NCI-H446 (cell line): Measurements from ENCODE around the gene OTUB1.

Experiments used
- DNase-seq, 2 experiments: peaks; one replicate each; lab custom pipeline; 2025; lab: John Stamatoyannopoulos, UW

Gene OTUB1

DNA sequence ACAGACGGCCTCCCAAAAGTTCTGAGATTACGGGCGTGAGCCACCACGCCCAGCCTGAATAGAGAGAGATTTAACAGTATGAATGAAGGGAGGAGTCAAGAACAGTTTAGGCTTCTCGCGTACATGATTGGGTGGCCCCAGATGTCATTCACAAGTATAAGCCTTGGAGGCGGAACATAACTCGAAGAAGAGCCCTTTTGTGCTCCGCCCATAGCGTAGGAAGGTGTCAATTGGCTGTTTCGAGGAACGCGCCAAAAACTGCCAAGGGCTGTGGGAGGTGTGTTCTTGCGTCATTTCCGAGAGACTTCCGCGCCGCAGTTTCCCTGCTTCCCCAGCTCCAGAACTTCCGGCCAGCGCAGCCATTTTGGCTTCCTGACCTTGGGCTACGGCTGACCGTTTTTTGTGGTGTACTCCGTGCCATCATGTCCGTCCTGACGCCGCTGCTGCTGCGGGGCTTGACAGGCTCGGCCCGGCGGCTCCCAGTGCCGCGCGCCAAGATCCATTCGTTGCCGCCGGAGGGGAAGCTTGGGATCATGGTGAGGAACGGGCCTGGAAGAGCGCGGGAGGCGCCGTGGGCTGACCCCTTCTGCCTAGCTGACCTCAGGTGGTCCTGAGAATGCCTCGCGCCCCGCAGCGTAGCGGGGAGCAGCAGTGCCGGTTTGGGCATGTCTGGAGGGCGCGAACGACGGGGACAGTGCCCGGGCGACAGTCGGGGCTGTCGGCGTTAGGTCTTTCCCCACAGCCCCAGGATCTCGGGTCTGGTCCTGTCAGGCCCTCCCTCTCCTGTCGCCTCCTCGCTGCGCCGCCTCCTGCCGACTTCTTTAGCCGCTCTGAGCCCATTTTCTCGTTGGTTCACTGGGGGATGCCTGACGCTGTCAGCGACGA is 11.7 kb upstream of the OTUB1 start, which contains the start of gene COX8A:
Gene COX8A (plus strand): TSS at position 362 of the 885 bp plus-strand sequence. CDS start 61 bp downstream, at position 423.
- peak; percentile 100 for DNase-seq

DNA sequence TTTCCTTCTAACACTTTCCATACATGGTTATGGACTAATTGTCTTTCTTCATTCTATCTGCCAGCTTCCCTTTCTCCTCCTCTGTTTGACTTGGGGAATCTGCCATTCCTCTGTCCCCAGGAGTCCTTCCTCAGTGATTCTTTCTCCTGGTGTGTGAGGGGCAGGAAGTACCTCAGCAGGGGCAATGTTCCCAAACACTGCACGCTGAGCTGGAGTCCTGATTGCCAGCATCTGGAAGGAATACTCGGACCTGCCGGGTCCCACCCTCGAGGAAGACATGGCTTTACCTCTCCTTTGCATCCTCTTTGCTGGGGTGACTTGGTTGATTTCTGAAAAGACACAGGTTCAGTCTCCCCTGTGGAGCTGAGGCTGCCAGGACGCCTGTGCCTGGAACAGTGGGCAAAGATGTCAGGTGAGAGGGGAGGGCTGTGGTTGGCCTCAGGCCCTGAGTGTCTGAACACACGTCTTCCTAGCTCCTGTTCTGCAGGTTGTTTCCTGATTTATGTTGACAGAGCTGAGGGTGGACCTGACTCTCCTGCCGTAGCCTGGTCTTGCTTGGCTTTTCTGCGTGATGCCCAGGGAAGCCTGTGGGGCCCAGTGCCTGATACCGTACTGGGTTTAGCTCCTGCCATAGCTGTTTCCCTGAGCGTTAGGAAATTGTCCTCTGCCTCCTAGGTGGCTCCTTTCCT is 7.5 kb upstream of the OTUB1 start:
- no peak for DNase-seq

DNA sequence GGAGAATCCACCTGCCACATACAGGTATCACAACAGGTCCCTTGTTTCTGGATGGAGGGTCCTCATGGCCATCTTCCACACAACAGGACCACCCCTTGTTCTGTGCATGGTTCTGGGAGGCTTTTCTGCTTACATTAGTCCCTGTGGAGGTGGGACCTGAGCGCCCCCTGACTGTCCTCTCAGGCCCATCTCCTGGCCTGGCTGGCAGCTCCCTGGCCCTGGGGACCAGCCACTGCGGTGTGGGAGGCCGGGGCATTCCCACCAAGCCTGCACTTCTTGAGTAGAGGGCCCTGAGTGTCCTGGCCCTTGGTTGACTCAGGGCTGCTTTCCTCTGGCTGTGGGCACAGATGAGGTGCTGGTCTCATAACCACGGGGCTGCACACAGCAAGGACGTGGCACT is 6.8 kb upstream of the OTUB1 start:
- DNase-seq, result no peak

DNA sequence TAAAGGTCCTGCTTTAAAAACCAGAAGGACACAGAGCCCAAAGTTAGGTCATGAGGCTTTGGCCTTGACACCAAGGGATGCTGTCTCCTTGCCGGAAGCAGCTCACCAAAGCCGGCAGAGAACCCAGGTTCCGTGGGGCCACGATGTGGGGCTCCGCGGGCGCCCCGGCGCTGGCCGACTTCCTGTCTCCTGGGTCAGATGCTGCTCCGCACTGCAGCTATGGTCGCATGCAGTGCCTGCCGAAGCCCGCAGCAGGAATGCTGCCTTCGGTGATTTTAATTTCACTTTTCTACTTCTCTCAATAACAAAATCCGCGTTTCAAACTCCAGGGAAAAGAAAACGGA is 454 bp upstream of the OTUB1 start:
- no peak for DNase-seq

DNA sequence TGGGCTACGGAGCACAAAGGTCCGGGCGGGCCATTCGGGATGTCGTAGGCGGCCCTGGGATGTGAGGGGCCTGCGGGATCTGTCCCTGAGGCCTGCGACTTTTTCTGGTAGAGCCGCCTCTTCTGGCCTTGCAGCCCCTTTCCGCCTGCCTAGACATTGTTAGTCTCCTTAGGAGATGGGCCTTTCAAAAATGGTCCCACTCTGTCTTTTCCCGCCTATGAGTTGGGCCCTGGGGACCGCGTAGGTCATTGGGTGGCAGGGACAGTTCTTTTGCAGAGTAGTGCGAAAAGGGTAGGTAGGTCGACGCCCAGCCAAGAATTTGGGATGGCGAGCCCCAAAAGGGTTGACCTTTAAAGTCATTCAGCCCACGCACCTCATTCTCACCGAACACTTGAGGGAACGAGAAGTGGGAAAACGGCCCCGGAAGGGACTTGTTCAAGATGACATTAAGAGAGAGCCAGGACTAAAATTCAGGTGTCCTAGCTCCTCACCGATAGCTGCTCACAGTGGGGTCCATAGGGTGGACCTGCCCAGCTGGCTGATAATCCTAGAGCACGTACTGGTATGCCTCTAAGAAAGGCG is 785 bp downstream of the OTUB1 start:
- no peak for DNase-seq

DNA sequence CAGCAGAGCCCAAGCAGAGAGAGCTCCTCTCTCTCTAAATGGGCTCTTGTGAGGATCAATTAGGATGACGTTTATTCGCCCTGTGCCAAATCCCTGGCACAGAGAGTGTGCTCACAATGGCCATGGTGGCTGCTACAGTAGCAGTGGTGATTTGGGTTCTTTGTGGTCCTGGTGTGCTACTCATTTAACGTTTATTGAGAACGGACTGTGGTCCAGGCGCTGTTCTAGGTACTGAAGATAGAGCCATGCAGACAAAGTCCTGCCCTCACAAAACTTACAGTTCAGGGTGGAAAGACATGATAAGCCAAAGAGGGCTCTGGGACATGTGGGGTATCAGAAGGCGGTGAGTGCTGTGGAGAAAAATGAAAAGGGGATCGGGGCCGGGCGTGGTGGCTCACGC is 5.3 kb downstream of the OTUB1 start:
- DNase-seq, result no peak

DNA sequence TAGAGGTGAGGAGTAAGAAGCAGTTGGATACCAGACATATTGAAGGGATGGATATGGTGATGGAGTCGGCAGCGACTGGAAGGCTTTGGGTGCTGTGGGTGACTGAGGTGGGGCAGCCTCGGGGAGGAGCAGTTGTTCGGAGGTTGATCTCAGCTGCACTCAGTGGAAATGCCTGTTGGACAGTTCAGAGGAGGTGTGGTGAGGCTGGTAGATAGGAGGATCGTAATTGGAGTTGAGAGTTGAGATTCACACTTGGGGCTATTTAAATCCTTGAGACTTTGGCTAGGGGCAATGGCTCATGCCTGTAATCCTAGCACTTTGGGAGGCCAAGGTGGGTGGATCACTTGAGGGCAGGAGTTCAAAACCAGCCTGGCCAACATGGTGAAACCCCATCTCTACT is 6.9 kb downstream of the OTUB1 start:
- no peak for DNase-seq

DNA sequence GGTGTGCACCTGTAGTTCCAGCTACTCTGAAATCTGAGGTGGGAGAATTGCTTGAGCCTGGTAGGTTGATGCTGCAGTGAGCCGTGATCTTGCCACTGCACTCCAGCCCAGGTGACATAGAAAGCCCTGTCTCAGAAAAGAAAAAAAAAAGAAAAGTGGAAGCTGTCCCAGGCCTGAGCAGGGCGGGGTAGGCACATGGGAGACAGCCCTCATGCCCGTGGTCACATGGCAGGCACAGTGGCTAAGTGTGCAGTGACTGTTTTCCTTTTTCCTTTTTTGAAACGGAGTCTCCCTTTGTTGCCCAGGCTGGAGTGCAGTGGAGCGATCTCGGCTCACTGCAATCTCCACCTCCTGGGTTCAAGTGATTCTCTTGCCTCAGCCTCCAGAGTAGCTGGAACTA is 7.8 kb downstream of the OTUB1 start:
- no peak for DNase-seq

DNA sequence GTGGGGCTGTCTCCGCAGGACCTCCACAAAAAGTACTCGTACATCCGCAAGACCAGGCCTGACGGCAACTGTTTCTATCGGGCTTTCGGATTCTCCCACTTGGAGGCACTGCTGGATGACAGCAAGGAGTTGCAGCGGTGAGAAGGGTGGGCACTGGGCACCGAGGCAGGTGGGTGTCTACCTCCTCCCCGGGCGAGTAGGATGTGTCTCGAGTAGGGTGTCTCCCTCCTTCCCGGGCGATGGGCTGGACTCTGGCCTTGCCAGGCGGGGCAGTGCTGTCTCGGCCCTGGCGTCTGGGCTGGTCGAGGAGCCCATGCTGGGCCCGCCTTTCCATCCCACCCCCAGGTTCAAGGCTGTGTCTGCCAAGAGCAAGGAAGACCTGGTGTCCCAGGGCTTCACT is 10.3 kb downstream of the OTUB1 start:
- DNase-seq, result no peak

DNA sequence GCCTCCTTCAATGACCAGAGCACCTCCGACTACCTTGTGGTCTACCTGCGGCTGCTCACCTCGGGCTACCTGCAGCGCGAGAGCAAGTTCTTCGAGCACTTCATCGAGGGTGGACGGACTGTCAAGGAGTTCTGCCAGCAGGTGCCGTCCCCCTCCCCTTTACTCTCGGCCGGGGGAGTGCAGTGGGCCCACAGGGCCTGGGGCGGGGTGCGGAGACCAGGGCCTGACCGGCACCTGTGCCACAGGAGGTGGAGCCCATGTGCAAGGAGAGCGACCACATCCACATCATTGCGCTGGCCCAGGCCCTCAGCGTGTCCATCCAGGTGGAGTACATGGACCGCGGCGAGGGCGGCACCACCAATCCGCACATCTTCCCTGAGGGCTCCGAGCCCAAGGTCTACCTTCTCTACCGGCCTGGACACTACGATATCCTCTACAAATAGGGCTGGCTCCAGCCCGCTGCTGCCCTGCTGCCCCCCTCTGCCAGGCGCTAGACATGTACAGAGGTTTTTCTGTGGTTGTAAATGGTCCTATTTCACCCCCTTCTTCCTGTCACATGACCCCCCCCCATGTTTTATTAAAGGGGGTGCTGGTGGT is 11.0 kb downstream of the OTUB1 start:
- no peak for DNase-seq

DNA sequence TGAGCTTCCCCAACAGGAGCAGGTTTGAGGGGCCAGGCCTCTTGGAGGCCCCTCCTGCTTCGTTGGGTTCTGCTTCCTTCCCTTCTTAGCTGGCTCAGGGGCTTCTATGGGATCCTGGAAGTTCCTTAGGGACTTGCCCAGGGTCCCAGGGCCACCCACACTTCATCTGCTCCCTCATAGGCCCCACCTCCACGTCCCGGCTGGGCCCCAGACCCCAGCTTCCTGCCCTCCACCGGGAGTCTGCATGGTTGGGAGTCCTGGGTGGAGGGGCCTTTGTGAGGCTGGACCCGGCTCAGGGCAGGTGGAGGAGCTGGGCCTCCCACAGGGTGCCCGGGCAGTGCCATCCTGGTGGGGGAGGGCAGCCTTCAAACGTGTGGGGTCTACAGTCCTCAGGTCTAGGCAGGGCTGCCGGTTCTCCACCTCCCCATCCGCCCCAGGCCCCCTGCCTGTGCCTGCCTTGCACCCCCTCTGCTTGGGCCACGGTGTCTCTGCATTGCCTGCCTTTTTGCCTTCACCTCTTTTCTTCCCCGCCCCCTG is 11.6 kb downstream of the OTUB1 start:
- no peak for DNase-seq

DNA sequence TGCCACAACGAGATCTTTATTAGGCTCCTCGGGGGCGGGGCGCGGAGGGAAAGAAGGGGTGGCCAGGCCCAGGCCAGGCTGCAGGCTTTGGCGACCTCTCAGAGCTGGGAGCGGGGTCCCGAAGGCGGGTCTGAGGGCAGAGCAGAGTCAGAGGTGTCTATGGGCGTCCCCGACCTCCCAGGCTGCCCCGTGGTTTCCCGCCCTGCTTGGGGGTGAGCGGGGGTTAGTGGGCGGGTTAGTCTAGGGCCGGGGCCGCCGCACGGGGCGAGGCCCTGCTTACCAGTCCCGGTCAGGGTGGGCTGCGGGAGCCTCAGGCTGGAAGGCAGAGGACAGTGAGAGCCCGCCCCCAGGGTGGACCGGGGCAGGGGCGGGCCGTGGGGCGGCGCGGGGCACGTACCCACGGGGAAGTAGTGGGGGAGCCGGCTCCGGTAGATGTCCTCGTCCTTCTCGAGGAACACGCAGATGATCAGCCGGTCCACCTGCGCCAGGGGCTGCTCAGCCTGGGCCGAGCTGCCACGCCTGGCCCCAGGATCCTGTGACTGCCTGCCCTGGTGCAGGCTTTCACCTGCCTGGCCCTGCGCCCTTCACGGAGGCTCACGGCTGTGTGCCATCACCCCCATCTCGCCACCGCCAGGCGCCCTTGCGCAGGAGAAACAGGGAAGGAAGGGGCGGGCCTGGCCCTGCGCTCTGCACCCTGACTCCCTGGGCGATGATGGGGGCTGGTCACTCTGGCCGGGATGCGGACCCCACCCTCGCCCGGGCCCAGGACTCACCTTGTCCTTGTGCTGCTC is 12.5 kb downstream of the OTUB1 start:
- DNase-seq, result no peak

DNA sequence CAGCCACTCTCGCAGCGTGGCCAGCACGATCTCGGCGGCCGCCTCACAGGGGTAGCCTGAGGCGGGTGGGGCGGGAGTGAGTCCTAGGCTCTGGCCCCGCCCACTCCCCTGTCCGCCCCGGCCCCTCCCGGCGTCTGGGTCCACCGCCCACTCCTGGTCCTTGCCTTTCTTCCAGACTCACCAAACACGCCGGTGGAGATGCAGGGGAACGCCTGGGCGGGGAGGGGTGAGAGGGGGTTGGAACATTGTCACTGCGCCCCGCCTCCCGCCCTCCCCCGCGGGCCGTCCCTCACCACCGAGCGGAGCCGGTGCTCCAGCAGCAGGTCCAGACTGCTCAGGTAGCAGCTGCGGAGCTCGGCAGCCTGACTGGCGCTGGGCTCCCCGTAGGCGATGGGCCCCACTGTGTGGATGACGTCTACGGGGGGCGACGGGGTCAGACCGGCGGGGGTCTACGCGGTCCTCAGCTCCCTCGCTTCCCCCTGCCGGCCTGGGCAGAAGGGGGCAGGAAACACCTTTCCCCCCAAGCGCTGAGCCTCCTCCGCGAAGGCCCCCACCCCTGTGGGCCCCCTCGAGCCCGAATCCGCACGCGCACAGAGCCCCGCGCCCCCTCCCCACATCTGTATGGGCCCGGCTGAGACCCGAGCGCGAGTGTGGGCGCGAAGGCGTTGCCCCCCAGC is 13.2 kb downstream of the OTUB1 start:
- no peak for DNase-seq

DNA sequence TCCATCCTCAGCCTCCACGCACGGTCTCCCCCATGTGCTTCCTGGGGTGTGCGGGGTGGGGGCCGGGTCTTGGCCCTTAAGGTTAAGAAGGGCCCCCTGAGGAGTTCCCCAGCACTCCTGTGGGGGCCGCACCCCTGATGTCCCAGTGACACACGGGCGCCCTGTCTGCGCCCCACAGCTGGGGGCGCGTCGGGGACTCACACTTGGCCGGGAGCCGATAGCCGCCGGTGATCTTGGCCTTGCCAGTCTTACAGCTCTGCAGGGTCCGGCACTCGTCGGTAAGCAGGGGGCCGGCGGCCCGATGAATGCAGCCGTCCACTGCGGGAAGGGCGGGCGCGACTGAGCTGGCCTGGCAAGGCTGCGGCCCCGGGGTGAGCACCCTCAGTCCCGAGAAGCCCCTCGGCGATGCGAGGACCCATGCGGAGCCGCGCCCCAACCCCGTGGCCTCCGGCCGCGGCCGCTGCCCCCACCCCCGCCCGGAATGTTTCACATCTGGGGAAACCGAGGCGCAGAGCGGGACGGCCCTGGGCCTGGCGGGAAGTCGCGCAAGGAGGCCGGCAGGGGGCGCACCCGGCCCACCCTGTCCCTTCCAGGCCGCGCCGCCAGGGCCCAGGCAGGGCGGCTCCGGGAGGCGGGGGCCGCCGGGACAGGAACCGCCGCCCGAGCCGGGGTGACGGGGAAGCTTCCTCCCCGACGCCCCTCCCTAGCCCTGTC is 13.9 kb downstream of the OTUB1 start:
- no peak for DNase-seq

DNA sequence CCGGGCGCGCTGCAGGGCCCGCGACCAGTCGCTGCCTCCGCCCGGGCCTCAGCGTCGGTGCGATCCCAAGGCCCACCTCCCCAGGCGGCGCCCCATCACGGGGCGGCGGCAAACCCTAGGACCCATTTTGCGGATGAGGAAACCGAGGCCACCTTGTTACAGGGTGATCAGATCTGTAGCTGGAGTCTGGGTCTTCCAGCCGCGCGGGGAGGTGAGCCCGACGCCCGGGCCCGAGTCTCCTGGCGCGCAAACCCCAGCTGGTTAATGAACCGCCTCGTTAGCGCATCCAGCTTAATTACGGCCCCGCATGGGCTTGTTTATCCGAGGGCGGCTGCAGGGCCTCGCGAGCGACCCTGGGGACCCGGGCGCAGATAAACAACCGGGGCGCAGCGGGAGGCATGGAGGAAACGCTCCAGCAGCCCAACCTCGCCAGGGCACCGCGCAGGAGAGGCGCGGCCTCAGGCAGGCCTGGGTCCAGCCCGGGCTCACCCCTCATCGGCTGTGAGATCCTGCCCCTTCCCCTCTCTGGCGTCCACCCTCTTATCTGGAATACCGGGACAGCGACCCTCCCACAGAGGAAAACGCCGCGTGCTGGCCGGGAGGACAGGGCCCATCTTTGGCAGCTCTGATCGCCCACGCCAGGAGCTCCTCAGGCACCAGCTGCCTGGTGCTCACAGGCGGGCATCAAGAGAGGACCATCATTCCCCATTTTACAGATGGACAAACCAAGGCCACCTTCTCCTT is 14.7 kb downstream of the OTUB1 start:
- no peak for DNase-seq

DNA sequence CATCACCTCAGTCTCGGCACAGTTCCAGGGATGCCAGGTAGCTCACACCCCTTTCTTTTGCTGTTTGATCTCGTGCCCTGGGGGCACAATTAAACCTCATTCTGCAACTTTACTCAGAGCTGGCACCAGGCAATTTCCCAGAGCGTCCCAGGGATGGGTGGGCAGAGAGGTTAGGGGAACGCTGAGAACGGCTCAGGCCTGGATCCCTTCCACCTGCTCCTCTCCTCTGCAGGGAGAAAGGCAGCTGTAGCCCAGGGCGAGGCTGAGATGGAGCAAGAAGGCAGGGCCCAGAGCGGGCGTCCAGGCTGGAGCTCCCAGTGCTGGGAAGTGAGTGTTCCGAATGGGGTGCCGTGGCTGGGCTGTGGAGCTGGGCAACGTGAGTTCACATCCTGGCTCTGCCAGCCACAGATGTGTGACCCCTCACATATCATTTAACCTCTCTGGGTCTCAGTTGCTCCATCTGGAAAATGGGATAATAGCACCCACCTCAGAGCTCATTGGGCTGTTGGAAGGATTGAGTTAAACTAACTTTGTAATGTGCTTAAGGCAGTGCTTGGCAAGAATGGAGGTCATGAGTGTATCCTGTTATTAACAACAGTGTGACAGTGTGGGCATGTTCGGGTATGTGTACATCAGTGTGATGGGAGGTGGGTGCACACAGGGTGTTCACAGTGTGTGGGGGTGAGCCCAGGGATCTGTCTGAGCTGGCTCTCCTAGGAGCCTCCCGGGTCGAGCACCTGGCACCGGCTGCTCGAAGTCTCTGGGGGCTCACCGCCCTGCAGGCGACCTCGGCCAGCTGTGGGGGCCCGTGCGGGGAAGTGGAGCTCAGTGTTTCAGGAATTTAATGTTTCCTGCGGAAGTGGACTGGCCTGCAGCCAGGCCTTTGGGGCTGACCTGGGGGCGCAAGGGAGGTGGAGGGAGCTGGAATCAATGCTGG is 15.5 kb downstream of the OTUB1 start:
- no peak for DNase-seq

DNA sequence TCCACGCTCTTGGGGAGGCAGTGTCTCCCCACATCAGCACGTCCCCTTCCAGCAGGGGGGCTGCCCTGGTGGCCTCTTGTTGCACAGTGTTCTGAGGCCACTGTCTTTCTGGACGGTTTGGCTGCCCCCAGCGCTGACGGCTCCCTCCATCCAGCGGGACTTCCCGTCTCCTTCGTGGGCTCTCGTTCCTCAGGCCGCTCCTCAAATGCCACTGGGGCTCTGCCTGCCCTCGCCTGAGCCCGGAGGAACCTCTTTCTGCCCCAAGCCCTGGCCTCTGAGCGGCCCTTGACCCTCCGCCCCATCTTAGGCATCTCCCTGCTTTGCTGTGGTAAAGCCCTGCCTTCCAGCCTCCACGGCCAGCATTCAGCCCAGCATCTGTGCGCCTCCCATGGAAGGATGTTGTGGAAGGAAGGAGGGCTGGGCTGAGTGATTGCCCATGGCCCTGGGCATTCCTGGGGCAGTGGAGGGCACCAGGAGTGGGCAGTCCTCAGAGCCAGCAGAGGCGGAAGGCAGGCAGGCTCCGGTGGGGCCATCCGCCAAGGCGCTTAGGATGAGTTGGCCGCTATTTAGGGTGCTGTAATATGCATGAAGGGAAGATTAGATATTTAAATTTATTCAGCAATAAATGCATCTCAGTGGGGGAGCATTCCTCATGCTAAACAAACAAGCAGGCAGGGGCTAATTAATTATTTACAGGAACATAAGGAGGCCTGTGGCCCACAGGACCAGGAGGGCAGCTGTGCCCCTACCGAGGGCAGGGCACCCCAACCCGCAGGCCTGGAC is 17.8 kb downstream of the OTUB1 start:
- no peak for DNase-seq

DNA sequence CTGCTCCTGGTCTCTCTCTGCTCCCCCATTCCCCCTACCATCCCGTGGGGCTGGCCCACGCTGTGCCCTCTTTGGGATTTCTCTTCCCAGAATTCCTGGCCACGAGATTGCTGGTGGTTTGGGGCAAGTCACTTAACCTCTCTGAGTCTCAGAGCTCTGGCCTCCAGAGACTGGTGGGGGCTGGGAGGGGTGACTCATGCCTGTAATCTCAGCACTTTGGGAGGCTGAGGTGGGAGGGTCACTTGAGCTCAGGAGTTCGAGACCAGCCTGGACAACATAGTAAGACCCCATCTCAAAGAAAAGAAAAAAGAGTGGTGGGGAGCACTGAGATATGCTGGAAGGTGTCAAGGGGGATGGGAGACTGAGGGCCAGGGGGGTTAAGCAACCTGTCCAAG is 18.3 kb downstream of the OTUB1 start:
- DNase-seq, result no peak
